Activated CD8-positive, alpha-beta memory T cell treated with anti-CD3 and anti-CD28 coated beads for 1 hour (primary cell): Measurements from ENCODE around the gene PSMD6.

Experiments used
- DNase-seq, 2 donors: peaks; one replicate each; pipeline ENCODE4 v3.0.0-alpha.2; 2020; ENCODE audit warnings: low read depth in 1 of 2; ENCODE audit errors: extremely low read depth in 1 of 2

The PSMD6 gene

DNA sequence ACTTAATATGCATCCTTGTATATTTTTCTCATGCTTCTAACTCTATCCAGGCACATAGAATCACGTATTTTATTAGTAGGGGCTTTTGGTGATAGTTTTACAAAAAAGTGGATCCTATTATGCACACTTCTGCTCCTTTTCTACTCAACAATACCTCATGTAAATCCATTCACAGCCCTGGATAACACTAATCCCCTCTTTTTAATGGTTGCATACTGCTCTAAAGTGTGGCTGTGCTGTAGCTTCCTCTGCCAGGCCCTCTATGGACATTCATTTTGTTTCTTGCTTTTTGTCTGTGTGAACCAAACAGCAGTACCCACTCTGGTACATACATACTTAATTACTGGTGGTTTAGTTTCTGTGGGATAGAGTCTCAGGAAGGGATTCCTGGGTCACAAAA is 59.8 kb downstream of the PSMD6 start:
- no peak for DNase-seq

DNA sequence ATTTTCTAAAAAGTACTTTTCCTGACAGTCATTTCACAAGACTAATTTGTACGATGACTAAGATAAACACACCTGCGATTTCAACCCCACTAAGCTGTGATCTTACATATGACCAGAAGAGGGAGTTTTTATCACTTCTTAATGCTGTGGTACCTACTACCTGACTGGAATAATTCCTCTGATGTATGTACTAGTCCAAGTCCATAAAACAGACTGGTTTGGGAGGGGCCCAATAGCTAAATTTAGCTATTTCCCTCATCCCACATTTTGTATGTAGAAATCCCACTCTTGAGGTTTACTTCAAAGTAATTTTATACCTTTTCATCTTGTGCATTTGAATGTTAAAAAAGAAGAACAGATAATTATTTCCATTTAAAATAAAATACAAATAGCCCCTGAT is 61.4 kb downstream of the PSMD6 start:
- DNase-seq, result no peak
